SH-SY5Y (cell line): Measurements from ENCODE around the gene HOXD9.

ENCODE experiments used
- GATA2 ChIP-seq: IDR thresholded peaks from 2 replicates; pipeline ENCODE4 v1.6.1; 2011; ENCODE audit warnings: mild to moderate bottlenecking, low read depth, low read length
- GATA3 ChIP-seq: IDR thresholded peaks from 2 replicates; pipeline ENCODE4 v1.6.1; 2011; ENCODE audit warnings: low read depth, mild to moderate bottlenecking, low read length, moderate library complexity

GRCh38 chr2:176152350-176153181, 30.0 kb downstream of the HOXD9 start:
- TF ChIP-seq GATA2 (no peak), GATA3 (no peak)
